WERI-Rb-1 (cell line): ENCODE measurements around the gene PCDHGB2.
"Not testable (repeated sequence)": the region's sequence is repeated elsewhere in the genome, so short reads cannot be mapped to it uniquely, and the experiment has no call there.

Experiments
- DNase-seq: peaks from one replicate; pipeline ENCODE4 v3.0.0-alpha.2; 2020
- H3K27ac ChIP-seq: fragments of 250-450 bp; sonication (Bioruptor Pico); 2 replicates; pipeline ENCODE4 v1.5.1; 2020; ENCODE audit warnings: mild to moderate bottlenecking, moderate library complexity
- H3K27me3 ChIP-seq: fragments of 250-450 bp; sonication (Bioruptor Pico); 2 replicates; pipeline ENCODE4 v1.5.1; 2021; ENCODE audit warnings: mild to moderate bottlenecking, low read depth, moderate library complexity; ENCODE audit not compliant: insufficient read depth, severe bottlenecking
- H3K36me3 ChIP-seq: fragments of 250-450 bp; sonication (Bioruptor Pico); 2 replicates; pipeline ENCODE4 v1.5.1; 2020; ENCODE audit warnings: mild to moderate bottlenecking, moderate library complexity
- H3K4me3 ChIP-seq: 2 replicates; pipeline ENCODE4 v1.5.1; 2011; ENCODE audit warnings: low read depth, mild to moderate bottlenecking, control low read depth, low read length
- H3K9me3 ChIP-seq: fragments of 250-450 bp; sonication (Bioruptor Pico); 2 replicates; pipeline ENCODE4 v1.5.1; 2021; ENCODE audit warnings: mild to moderate bottlenecking, moderate library complexity; ENCODE audit not compliant: severe bottlenecking
- TF ChIP-seq, protein P1 (sequence below): IDR thresholded peaks from 2 replicates; pipeline ENCODE4 v1.5.1; 2011; ENCODE audit warnings: low read depth, mild to moderate bottlenecking, control low read depth, inconsistent platforms, low read length

The PCDHGB2 gene

DNA sequence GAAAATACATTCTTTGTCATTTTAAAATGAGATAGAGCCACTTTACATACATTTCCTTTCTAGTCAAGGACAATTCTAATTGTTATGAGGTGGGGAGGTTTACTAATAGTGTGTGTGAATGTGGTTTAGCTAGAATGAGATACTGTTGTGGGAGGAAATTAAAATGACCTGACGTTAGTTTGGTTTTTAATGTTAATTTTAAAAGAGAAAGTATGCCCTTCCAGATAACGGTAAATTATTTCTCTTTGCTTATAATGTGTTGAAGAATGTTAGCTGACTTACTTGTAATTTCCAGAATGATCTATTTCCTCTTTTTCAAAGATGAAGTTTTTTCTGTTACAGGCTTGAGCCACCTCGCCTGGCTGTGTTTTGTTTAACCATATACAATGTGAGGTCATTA is 37.5 kb upstream of the PCDHGB2 start:
- Histone ChIP-seq H3K9me3 (peaks cover 29% of the 10 kb centered on the region), H3K4me3 (no peak overlapping the region), H3K27ac (no peak overlapping the region), H3K36me3 (peaks cover 30% of the 10 kb centered on the region), H3K27me3 (no peaks in the 10 kb centered on the region)
- DNase-seq: no peak
- TF ChIP-seq, protein P1, sequence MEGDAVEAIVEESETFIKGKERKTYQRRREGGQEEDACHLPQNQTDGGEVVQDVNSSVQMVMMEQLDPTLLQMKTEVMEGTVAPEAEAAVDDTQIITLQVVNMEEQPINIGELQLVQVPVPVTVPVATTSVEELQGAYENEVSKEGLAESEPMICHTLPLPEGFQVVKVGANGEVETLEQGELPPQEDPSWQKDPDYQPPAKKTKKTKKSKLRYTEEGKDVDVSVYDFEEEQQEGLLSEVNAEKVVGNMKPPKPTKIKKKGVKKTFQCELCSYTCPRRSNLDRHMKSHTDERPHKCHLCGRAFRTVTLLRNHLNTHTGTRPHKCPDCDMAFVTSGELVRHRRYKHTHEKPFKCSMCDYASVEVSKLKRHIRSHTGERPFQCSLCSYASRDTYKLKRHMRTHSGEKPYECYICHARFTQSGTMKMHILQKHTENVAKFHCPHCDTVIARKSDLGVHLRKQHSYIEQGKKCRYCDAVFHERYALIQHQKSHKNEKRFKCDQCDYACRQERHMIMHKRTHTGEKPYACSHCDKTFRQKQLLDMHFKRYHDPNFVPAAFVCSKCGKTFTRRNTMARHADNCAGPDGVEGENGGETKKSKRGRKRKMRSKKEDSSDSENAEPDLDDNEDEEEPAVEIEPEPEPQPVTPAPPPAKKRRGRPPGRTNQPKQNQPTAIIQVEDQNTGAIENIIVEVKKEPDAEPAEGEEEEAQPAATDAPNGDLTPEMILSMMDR: no peak

DNA sequence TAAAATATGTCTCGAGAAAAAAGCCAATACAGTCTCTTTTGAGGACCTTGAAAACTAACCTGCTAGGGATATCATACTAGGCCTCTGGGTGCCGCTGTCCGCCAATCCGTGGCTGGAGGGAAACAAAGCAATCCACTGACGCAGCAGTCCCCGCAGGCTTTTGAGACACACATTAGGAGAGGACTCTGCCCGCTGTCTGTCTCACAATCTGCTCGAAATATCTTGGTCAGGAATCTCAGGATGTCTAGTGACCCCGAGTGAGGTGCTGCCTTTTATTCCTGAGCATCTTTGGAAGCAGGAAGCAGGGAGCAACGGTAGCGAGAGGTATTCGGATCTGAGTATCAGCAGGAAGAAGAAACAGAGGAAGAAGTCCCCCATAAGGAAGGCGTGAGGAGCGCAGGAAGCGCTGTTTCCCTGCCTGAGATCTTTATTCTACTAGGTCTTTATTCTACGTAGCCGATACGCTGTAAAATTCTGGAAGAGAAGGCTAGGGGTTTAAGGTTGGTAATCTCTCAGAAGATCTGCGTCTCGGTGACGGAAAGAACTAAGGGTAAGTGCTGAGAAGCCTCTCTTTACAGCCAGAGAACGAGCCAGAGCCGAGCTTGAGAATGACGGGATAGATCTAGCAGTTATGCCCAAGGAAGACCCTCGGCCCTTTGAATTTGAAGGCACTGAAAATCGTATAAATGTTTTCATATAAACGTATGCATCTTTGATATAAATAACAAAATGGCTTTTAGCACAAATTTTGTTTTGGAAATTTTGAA is 33.5 kb upstream of the PCDHGB2 start:
- DNase-seq: peak; percentile 72
- Histone ChIP-seq H3K4me3 (peak overlapping the region; percentile 52), H3K9me3 (peaks cover 6% of the 10 kb centered on the region), H3K27ac (peak overlapping the region; percentile 54), H3K36me3 (no peaks in the 10 kb centered on the region), H3K27me3 (no peaks in the 10 kb centered on the region)
- TF ChIP-seq, protein P1: peak; percentile 46; the same call in 1 of the 2 replicates

DNA sequence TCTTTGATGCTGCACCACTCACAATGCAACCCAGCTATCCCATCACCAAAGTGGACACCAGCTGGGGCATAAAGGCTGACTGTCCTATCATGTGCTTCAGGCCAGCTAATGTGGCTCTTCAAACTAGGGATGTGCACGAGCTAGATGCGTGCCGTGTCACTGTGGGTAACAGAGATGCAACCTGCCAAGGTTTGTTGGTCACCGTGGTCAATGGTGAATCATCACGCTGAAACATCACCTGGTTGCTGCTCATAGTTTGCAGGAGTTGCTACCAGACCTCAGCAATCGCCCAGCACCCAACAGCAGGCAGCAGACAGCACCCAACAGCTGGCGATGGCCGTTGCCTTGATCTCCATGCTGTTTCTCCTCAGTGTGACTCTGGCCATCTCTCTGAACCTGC is 31.6 kb upstream of the PCDHGB2 start:
- H3K4me3 ChIP-seq: no peak overlapping the region
- no peaks in the 10 kb centered on the region for H3K36me3 ChIP-seq
- no peak overlapping the region for H3K27ac ChIP-seq
- no peak for DNase-seq
- peaks cover 15% of the 10 kb centered on the region for H3K9me3 ChIP-seq
- TF ChIP-seq, protein P1: no peak
- H3K27me3 ChIP-seq: no peaks in the 10 kb centered on the region

DNA sequence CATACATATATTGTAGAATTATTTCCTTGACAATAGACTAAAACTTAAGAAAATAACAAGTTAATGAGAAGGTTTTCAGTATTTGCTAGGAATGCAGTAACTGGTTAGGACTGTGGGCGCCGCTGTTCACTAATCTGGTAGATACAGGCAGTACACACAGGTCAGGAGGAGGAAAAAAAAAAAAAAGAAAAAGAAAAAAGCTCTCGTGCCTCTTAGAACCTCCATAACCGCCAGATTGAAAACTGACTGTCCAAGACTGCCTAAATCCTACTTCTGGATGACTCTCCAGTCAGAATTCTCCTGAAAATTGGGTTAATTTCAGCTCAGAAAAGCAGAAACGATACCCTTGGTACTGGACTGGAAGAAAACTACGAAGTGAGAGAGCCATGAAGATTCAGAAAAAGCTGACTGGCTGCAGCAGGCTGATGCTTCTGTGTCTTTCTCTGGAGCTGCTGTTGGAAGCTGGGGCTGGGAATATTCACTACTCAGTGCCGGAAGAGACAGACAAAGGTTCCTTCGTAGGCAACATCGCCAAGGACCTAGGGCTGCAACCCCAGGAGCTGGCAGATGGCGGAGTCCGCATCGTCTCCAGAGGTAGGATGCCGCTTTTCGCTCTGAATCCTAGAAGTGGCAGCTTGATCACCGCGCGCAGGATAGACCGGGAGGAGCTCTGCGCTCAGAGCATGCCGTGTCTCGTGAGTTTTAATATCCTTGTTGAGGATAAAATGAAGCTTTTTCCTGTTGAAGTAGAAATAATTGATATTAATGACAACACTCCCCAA is 29.3 kb upstream of the PCDHGB2 start, which contains the start of gene PCDHGA1:
PCDHGA1 (plus strand) TSS at position 216 of the 782 bp plus-strand sequence.
- TF ChIP-seq, protein P1: peak; percentile 42; the same call in 1 of the 2 replicates
- DNase-seq: peak; percentile 31
- Histone ChIP-seq H3K36me3 (no peaks in the 10 kb centered on the region), H3K4me3 (no peak within 1 kb of the TSS), H3K27ac (no peak within 1 kb of the TSS), H3K9me3 (peaks cover 18% of the 10 kb centered on the region), H3K27me3 (no peaks in the 10 kb centered on the region)

DNA sequence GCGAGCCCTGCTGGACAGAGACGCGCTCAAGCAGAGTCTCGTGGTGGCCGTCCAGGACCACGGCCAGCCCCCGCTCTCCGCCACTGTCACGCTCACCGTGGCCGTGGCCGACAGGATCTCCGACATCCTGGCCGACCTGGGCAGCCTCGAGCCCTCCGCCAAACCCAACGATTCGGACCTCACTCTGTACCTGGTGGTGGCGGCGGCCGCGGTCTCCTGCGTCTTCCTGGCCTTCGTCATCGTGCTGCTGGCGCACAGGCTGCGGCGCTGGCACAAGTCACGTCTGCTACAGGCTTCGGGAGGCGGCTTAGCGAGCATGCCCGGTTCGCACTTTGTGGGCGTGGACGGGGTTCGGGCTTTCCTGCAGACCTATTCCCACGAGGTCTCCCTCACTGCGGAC is 27.2 kb upstream of the PCDHGB2 start:
- not testable (repeated sequence) for H3K4me3 ChIP-seq, H3K36me3 ChIP-seq, DNase-seq, H3K27ac ChIP-seq, H3K27me3 ChIP-seq
- peaks cover 18% of the 10 kb centered on the region for H3K9me3 ChIP-seq

DNA sequence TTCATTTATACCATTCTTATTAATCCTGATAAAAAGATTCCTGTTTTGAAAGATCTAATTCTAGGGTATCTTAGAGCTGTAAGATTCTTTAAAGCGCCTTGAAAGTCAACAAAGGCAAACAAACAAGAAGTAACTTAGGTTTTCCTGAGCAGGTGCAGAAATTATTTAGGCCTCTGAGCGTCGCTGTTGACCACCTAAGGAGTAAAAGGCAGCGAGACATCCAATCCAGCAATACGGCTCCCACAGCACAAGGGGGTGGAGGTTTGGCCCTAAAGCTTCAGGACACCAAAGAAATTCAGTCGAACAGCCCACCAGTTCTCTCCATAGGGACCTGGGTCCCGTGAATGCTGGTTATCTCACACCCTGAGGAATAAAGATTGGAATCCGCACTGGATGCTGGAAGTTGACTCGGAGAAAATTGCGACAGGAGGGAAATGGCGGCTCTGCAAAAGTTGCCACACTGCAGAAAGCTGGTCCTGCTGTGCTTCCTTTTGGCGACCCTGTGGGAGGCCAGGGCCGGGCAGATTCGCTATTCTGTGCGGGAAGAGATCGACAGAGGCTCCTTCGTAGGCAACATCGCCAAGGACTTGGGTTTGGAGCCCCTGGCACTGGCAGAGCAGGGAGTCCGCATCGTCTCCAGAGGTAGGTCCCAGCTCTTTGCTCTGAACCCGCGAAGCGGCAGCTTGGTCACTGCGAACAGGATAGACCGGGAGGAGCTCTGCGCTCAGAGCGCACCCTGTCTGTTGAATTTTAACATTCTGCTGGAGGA is 21.1 kb upstream of the PCDHGB2 start, which contains the start of gene PCDHGA2:
PCDHGA2 (plus strand) TSS at position 223 of the 769 bp plus-strand sequence.
- Histone ChIP-seq H3K4me3 (no peak within 1 kb of the TSS), H3K27me3 (no peaks in the 10 kb centered on the region), H3K27ac (no peak within 1 kb of the TSS), H3K36me3 (no peaks in the 10 kb centered on the region), H3K9me3 (peaks cover 14% of the 10 kb centered on the region)
- TF ChIP-seq, protein P1: peak; percentile 63
- DNase-seq: peak; percentile 25

DNA sequence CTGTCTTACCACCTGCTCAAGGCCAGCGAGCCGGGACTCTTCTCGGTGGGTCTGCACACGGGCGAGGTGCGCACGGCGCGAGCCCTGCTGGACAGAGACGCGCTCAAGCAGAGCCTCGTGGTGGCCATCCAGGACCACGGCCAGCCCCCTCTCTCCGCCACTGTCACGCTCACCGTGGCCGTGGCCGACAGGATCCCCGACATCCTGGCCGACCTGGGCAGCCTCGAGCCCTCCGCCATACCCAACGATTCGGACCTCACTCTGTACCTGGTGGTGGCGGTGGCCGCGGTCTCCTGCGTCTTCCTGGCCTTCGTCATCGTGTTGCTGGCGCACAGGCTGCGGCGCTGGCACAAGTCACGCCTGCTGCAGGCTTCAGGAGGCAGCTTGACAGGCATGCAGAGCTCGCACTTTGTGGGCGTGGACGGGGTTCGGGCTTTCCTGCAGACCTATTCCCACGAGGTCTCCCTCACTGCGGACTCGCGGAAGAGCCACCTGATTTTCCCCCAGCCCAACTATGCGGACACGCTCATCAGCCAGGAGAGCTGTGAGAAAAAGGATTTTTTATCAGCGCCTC is 18.9 kb upstream of the PCDHGB2 start:
- not testable (repeated sequence) for H3K27ac ChIP-seq, H3K27me3 ChIP-seq, H3K36me3 ChIP-seq, H3K4me3 ChIP-seq, DNase-seq
- peaks cover 23% of the 10 kb centered on the region for H3K9me3 ChIP-seq
